ENCODE data around the gene A2M. TPM values are rescaled to one million over a fixed set of nuclear protein-coding genes. Genes with fewer than 3 reads are reported as not detected.

Gene A2M
- total RNA-seq, 1 experiment from 2014 or later: 1.2 TPM

- Histone ChIP-seq H2BK12ac (ENCODE audit: insufficient read length, low read depth, low read length) (no peak overlapping the region), H2BK20ac (ENCODE audit: low read depth, low read length, poor library complexity, severe bottlenecking) (no peak overlapping the region), H3K23ac (ENCODE audit: insufficient read length, low read depth, low read length) (no peak overlapping the region), H2BK120ac (ENCODE audit: low read depth, low read length, poor library complexity, severe bottlenecking) (no peak overlapping the region), H4K20me1 (ENCODE audit: control insufficient read depth, insufficient read depth, insufficient read length) (no peaks in the 10 kb centered on the region), H3K23me2 (ENCODE audit: insufficient read length, low read depth, low read length, poor library complexity, severe bottlenecking) (no peaks in the 10 kb centered on the region), H3K56ac (ENCODE audit: insufficient read length, low read depth, low read length) (no peak overlapping the region), H4K5ac (ENCODE audit: insufficient read length, low read depth, low read length) (no peak overlapping the region), H2AFZ (ENCODE audit: low read length) (no peak overlapping the region), H3K14ac (ENCODE audit: insufficient read depth, low read length) (no peak overlapping the region), H3K79me2 (ENCODE audit: insufficient read depth, low read length) (no peaks in the 10 kb centered on the region), H2BK5ac (ENCODE audit: insufficient read length, low read length) (no peak overlapping the region), H3K18ac (ENCODE audit: insufficient read length, low read depth, low read length) (no peak overlapping the region), H3K4me1 (ENCODE audit: insufficient read depth, low read length) (no peaks in the 10 kb centered on the region), H4K8ac (replicated peaks; ENCODE audit: insufficient read length, low read depth, low read length) (no peak overlapping the region), H3T11ph (ENCODE audit: low read length) (no peak overlapping the region), H3K79me1 (ENCODE audit: insufficient read depth, low read depth, low read length, poor library complexity, severe bottlenecking) (no peaks in the 10 kb centered on the region), H3K4me2 (ENCODE audit: insufficient read depth, insufficient read length, low read length) (no peak overlapping the region), H3K27me3 (ENCODE audit: insufficient read depth, low read length) (no peaks in the 10 kb centered on the region), H3K4ac (ENCODE audit: low read depth, low read length) (no peak overlapping the region), H3K9ac (ENCODE audit: extremely low read depth, insufficient read length, low read length) (no peak overlapping the region), H3K9me3 (ENCODE audit: control insufficient read depth, low read depth, low read length) (no peaks in the 10 kb centered on the region), H2AK5ac (ENCODE audit: insufficient read length, low read length) (no peak overlapping the region), H3K27ac (ENCODE audit: insufficient read length, low read depth, low read length) (no peak overlapping the region), H2BK15ac (ENCODE audit: low read depth, low read length) (no peak overlapping the region), H4K91ac (ENCODE audit: insufficient read length, low read depth, low read length) (no peak overlapping the region)
- no peaks in the 10 kb centered on the region for H3K36me3 Mint-ChIP-seq (ENCODE audit: insufficient read depth in 1 of 3, low read depth in 3 of 3)
- H3K4me1 Mint-ChIP-seq: no peaks in the 10 kb centered on the region; a peak in 1 of 4 replicates
- DNase-seq: no peak
- no peaks in the 10 kb centered on the region for H3K27me3 Mint-ChIP-seq (ENCODE audit: low read depth)
- H3K9me3 Mint-ChIP-seq: no peaks in the 10 kb centered on the region
- no peak overlapping the region for H3K4me3 Mint-ChIP-seq
- no CpG with 5 or more reads among the region's 6 CpGs for WGBS (ENCODE audit: extremely low coverage, insufficient read length, low lambda C conversion rate)
- no peak overlapping the region for H3K27ac Mint-ChIP-seq
- TF ChIP-seq CTCF (conservative IDR thresholded peaks at IDR 0.05): no peak
Observed at GRCh38 chr12:9098115-9098452, 17.6 kb downstream of the A2M start.

All from H9 (cell line).